DND-41 (cell line): Measurements from ENCODE around the gene IL1RAP.

ENCODE experiments used
- CTCF ChIP-seq: IDR thresholded peaks from 2 replicates; pipeline ENCODE4 v1.5.1; 2012; ENCODE audit warnings: borderline replicate concordance, low read length, moderate library complexity, mild to moderate bottlenecking; ENCODE audit not compliant: poor library complexity, severe bottlenecking; ENCODE audit errors: extremely low read depth
- EZH2 ChIP-seq: IDR thresholded peaks from 3 replicates; pipeline ENCODE4 v1.6.1; 2012; ENCODE audit warnings: borderline replicate concordance, low read depth, mild to moderate bottlenecking, moderate library complexity, low read length, inconsistent platforms; ENCODE audit not compliant: severe bottlenecking

- TF ChIP-seq CTCF (no peak), EZH2 (no peak)
Measured at GRCh38 chr3:190624282-190624681, 110.4 kb downstream of the IL1RAP start.
